ENCODE measurements around the gene PPP1R26. TPM values are rescaled to one million over a fixed set of nuclear protein-coding genes. Genes with fewer than 3 reads are reported as not detected.
A peak's percentile ranks its signal among the peaks of the same experiment; 100 is the strongest.

Gene PPP1R26
- total and polyA plus RNA-seq, 2 of the 13 experiments (the other 11 are each of a cell fraction or from before 2014, with no cell fraction given) = 8.6 to 11.6 TPM

- TF ChIP-seq FOXP1 (IDR thresholded peaks at IDR 0.05) (no peak), FOXP1 (CRISPR knock-in tag; IDR thresholded peaks at IDR 0.05) (no peak), ZNF512 (CRISPR knock-in tag; IDR thresholded peaks at IDR 0.05) (no peak), ZSCAN29 (CRISPR knock-in tag; conservative IDR thresholded peaks at IDR 0.05) (0 out of 2 replicates have a peak, but pooled peaks have one; percentile 72), PATZ1 (CRISPR knock-in tag; IDR thresholded peaks at IDR 0.05) (peak; percentile 60), BRCA1 (CRISPR knock-in tag; IDR thresholded peaks at IDR 0.05) (no peak), RCOR2 (CRISPR knock-in tag; IDR thresholded peaks at IDR 0.05) (no peak), MYC (CRISPR knock-in tag; IDR thresholded peaks at IDR 0.05; ENCODE audit: borderline replicate concordance) (no peak), ZNF850 (CRISPR knock-in tag; conservative IDR thresholded peaks at IDR 0.05) (no peak), PHF21A (CRISPR knock-in tag; IDR thresholded peaks at IDR 0.05) (peak; percentile 25; the same call in 1 of the 2 replicates), GABPA (IDR thresholded peaks at IDR 0.05; ENCODE audit: low read depth, low read length) (no peak), GABPA (CRISPR knock-in tag; IDR thresholded peaks at IDR 0.05; ENCODE audit: low read depth) (peak; percentile 48; the same call in 1 of the 2 replicates), ZNF557 (CRISPR knock-in tag; IDR thresholded peaks at IDR 0.05) (no peak), PRDM4 (CRISPR knock-in tag; IDR thresholded peaks at IDR 0.05; ENCODE audit: borderline replicate concordance) (no peak), PHF5A (CRISPR knock-in tag; IDR thresholded peaks at IDR 0.05; ENCODE audit: low read depth, unreplicated experiment) (no peak), KLF9 (CRISPR knock-in tag; IDR thresholded peaks at IDR 0.05; ENCODE audit: low read depth) (no peak), SAP130 (CRISPR knock-in tag; IDR thresholded peaks at IDR 0.05; ENCODE audit: low read depth) (0 out of 2 replicates have a peak, but pooled peaks have one; percentile 24), E2F1 (CRISPR knock-in tag; IDR thresholded peaks at IDR 0.05) (no peak), HNRNPK (IDR thresholded peaks at IDR 0.05; ENCODE audit: low read depth, low read length, poor library complexity, severe bottlenecking) (no peak), ZNF713 (CRISPR knock-in tag; IDR thresholded peaks at IDR 0.05) (no peak)
- TF ChIP-seq, protein P1, sequence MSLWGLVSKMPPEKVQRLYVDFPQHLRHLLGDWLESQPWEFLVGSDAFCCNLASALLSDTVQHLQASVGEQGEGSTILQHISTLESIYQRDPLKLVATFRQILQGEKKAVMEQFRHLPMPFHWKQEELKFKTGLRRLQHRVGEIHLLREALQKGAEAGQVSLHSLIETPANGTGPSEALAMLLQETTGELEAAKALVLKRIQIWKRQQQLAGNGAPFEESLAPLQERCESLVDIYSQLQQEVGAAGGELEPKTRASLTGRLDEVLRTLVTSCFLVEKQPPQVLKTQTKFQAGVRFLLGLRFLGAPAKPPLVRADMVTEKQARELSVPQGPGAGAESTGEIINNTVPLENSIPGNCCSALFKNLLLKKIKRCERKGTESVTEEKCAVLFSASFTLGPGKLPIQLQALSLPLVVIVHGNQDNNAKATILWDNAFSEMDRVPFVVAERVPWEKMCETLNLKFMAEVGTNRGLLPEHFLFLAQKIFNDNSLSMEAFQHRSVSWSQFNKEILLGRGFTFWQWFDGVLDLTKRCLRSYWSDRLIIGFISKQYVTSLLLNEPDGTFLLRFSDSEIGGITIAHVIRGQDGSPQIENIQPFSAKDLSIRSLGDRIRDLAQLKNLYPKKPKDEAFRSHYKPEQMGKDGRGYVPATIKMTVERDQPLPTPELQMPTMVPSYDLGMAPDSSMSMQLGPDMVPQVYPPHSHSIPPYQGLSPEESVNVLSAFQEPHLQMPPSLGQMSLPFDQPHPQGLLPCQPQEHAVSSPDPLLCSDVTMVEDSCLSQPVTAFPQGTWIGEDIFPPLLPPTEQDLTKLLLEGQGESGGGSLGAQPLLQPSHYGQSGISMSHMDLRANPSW (CRISPR knock-in tag; IDR thresholded peaks at IDR 0.05; ENCODE audit: borderline replicate concordance) = no peak
Observed at GRCh38 chr9:135506327-135507103, 26.9 kb downstream of the PPP1R26 start (continued).

Measured in HepG2 (cell line).